ENCODE data around the gene DNAJC5.

The DNAJC5 gene, protein sequence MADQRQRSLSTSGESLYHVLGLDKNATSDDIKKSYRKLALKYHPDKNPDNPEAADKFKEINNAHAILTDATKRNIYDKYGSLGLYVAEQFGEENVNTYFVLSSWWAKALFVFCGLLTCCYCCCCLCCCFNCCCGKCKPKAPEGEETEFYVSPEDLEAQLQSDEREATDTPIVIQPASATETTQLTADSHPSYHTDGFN

DNA sequence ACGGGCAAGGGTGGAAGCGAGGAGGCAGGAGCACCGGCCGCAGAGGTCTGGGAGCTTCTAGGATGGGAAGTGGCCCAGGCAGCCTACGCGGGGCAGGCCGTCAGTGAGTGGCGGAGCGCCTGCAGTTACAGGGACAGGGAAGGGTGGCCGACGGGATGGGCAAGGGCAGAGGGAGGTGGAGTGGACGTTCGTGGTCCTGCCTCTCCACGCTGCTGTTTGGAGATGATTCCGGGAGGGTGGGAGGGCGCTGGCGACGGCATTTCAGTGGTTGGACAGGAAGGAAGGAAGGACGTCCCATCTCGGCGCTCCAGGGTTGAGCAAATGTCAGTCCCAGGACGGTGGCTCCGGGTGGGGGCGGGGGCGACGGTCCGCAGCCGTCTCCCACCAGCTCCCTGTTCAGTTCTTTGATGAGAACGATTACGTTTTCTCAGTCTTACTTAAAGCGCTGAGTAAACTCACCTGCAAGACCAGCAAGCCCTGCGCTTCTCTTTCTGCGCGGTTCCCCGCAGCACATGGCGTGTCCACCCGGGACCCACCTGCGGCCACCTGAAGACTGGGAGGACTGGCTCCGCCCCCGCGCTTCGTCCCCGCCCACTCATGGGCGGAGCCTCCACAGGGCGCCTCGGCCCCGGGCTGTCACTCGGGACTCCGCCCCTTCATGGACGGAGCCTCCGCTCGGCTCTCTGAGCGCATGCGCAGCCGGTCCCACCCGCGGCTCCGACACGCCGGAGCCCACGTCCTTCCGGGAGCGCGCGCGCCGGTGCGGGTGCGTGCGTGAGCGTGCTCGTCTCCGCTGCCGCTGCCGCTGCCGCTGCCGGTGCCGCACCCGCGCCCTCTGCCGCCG, at the start of gene DNAJC5:
TSS of gene DNAJC5 (plus strand) at position 769 of the 844 bp plus-strand sequence. CDS start 33,220 bp downstream, outside the sequence.
- TF ChIP-seq, protein P1, sequence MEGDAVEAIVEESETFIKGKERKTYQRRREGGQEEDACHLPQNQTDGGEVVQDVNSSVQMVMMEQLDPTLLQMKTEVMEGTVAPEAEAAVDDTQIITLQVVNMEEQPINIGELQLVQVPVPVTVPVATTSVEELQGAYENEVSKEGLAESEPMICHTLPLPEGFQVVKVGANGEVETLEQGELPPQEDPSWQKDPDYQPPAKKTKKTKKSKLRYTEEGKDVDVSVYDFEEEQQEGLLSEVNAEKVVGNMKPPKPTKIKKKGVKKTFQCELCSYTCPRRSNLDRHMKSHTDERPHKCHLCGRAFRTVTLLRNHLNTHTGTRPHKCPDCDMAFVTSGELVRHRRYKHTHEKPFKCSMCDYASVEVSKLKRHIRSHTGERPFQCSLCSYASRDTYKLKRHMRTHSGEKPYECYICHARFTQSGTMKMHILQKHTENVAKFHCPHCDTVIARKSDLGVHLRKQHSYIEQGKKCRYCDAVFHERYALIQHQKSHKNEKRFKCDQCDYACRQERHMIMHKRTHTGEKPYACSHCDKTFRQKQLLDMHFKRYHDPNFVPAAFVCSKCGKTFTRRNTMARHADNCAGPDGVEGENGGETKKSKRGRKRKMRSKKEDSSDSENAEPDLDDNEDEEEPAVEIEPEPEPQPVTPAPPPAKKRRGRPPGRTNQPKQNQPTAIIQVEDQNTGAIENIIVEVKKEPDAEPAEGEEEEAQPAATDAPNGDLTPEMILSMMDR (IDR thresholded peaks at IDR 0.05) = no peak

DNA sequence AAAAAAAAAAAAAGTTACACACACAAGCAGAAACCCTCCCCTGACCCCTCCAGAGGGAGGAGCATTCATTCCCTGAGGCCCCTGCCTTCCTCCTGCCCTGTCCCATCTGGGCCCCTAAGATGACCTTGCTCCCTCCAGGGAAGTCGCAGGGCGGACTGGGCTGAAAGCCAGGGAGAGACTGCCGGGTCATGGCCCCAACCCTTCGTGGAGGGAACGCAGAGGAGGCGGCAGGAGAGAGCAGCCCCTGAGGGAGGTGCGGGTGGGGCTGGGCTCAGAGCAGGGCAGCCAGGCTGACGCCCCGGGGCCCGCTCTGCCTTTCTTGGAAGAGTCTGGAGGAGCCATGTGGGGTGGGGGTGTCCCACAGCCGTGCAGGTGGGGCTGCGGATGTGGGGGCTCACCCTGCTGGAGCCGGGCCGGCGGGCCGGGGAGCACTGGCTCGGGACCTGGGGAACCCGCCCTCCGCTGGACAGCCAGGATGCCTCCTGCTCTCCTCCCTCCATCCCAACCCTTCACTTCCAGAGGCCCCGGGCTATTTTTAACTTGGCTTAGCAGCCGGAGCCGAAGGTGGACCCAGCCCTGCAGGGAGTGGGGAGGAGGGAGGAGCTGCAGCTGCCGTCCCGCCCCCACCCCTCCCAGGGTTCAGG, 48.7 kb upstream of the DNAJC5 start:
- TF ChIP-seq, protein P1 (IDR thresholded peaks at IDR 0.05) = no peak

DNA sequence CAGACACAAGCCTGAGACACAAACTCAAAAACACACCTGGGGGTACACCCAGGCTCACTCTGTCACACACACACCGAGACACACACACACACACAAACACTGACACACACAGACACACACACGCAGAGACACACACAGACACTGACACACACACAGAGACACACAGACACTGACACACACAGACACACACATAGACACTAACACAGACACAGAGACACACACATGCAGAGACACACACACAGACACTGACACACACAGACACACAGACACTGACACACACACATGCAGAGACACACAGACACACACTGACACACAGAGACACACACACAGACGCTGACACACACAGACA, 48.1 kb upstream of the DNAJC5 start:
- TF ChIP-seq, protein P1 (IDR thresholded peaks at IDR 0.05) = no peak

DNA sequence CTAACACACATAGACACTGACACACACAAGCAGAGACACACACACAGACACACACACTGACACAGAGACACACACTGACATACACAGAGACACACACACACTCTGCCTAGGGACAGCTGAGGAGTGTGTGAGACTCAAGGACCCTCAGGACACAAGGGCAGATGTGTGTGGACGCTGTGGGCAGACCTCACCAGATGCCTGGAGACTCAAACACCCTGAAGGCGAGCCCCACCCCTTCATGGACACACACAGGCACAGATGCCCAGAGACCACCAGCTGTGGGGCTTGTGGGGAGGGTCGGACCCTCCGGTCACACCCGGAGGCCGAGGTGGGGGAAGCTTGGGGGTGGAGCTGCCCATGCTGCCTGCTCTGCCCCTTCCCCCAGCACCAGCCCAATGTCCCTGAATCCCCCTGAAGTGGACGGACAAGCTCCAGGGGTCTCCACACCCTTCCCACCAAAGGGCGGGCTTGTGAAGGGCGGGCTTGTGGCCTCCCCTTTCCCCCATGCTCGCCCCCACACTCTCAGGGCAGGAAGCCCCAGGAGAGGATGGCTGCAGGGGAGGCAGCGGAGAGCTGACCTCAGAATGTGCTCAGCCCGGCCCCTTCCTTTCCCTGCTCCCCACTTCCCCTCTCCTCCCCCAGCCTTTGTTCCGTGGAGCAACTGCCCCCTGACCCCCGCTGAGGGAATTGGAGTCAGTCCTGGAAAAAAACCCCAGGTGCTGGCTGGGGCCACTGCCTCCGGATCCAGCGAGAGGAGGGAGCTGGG, 47.5 kb upstream of the DNAJC5 start:
- TF ChIP-seq, protein P1 (IDR thresholded peaks at IDR 0.05) = no peak

DNA sequence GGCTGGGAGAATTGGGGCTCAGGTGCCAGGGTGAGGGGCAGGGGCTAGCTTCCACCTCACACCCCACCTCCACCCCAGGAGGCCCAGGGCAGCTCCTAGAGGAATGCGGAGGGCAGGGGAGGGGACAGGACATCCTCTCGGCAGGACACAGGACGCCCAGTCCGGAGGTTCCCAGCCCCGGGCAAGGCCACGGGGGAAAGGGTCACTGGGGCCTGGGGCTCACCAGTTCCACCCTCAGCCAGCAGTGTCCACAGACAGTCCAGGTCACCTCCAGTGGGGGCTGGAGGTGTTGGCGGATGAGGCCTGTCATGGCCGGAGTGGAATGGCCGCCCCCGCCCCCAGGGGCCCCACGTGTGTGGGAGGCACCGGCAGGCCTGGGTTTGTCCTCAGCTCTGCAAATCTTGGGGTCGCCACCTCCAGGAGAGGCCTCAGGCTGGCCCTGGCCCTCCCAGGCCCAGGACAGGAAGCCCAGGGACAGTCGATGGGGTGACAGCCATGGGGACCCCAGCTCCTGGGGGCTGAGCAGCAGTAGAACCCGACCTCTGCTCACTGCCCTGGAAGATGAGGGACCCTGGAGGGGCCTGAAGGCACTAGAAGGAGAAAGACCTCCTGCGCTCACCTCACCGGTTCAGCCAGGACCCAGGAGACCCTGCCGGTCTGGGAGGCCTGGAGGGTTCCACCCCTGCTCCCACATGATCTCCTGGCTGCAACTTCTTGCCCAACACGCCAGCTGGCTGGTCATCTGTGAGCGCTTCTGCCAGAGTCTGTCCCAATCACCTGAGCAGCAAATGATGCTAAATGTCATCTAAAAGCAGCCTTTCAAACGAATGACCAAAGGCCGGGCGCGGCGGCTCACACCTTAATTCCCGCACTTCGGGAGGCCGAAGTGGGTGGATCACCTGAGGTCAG, 46.7 kb upstream of the DNAJC5 start:
- TF ChIP-seq, protein P1 (IDR thresholded peaks at IDR 0.05) = no peak

DNA sequence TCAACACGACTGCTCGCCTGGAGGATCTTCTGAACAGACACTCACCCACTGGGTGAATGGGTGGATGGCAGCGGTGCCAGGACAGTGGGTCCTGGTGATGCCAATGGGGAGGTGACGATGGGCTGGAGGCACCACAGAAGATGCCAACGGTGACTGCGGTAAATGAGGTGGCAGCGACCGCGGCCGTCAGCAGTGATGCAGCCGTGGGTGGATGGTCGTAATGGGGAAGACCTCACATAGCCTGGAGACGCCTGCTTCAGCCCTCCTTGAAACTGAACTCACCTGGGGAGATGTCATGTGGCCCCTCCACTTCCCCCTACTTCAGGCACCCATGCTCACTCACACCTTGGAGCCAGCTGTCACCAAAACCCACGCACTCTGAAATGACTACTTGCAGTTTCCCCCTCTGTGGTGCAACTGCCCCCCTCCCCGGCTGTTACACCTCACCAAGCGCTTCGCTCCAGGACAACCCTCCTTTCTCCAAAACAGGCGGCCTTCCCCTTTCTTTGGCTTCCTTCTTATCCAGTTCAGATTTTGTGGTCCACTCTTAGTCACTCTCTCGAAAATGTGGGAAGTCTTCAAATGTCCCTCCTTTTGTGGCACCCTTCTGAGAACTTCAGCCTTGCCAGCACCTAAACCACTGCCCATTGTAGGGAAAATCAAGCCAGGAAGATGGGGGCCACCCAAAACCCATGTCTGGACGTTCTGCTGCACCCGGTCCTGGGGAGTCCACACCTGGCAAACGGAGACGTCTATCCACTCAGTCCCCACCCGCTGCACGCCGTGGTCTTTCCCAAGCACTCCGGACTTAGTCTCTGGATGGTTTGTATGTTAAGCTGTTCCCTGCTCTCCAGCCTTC, 44.0 kb upstream of the DNAJC5 start:
- TF ChIP-seq, protein P1 (IDR thresholded peaks at IDR 0.05) = no peak

Data from LNCAP (cell line).